Tibial artery (tissue), 4 donors: Measurements from ENCODE around the gene GPI.
A peak's percentile ranks its signal among the peaks of the same experiment; 100 is the strongest.

ENCODE experiments used
- DNase-seq, 2 donors: peaks; one replicate each; pipeline ENCODE4 v3.0.0-alpha.2; 2019
- H3K27ac ChIP-seq, 2 donors: fragments of 200-600 bp; sonication (generic) in 1 of 2; 1 replicate in 1 of 2; 2 replicates in 1 of 2; pipeline ENCODE4 v1.5.1; 2018 to 2019; ENCODE audit warnings: mild to moderate bottlenecking in 1 of 2
- H3K27me3 ChIP-seq, 2 donors: fragments of 200-600 bp; sonication (generic) in 1 of 2; one replicate each; pipeline versions ENCODE4 v1.5.1 to v1.6.0; 2016 to 2019
- H3K36me3 ChIP-seq, 3 donors: fragments of 200-600 bp; sonication (generic) in 2 of 3; one replicate each; pipeline ENCODE4 v1.5.1; 2016 to 2019; ENCODE audit warnings: mild to moderate bottlenecking in 2 of 3
- H3K4me1 ChIP-seq, 4 donors: fragments of 200-600 bp; sonication (generic) in 2 of 4; 1 replicate in 3 of 4; 2 replicates in 1 of 4; pipeline ENCODE4 v1.5.1; 2016 to 2019
- H3K4me3 ChIP-seq, 2 donors: fragments of 200-600 bp; sonication (generic) in 1 of 2; 1 replicate in 1 of 2; 2 replicates in 1 of 2; pipeline ENCODE4 v1.5.1; 2018 to 2019; ENCODE audit warnings: mild to moderate bottlenecking in 2 of 2
- H3K9me3 ChIP-seq, 3 donors: fragments of 200-600 bp; sonication (generic) in 1 of 3; one replicate each; pipeline ENCODE4 v1.5.1; 2016 to 2019
- intact Hi-C: fragments of 100-400 bp; cut with DNase I; formaldehyde crosslinking; loops from one replicate; pipeline ENCODE4 v1.15.0; 2023; ENCODE audit warnings: low total_unique reads
- TF ChIP-seq, protein P1 (sequence below), 2 experiments: fragments of 200-600 bp in 1 of 2; fragments of 450-650 bp in 1 of 2; IDR thresholded peaks; one replicate each; pipeline ENCODE4 v1.5.1; 2017 to 2019; ENCODE audit warnings: antibody characterized with exemption in 2 of 2, mild to moderate bottlenecking in 1 of 2, moderate library complexity in 1 of 2

Gene GPI

GRCh38 chr19:34431681-34432402 lies 66.8 kb downstream of the GPI start:
- H3K36me3 ChIP-seq: peaks cover 21 to 31% (median 29%) of the 10 kb centered on the region in 3 donors
- no peaks in the 10 kb centered on the region for H3K9me3 ChIP-seq
- no peaks in the 10 kb centered on the region for H3K27me3 ChIP-seq
- TF ChIP-seq, protein P1, sequence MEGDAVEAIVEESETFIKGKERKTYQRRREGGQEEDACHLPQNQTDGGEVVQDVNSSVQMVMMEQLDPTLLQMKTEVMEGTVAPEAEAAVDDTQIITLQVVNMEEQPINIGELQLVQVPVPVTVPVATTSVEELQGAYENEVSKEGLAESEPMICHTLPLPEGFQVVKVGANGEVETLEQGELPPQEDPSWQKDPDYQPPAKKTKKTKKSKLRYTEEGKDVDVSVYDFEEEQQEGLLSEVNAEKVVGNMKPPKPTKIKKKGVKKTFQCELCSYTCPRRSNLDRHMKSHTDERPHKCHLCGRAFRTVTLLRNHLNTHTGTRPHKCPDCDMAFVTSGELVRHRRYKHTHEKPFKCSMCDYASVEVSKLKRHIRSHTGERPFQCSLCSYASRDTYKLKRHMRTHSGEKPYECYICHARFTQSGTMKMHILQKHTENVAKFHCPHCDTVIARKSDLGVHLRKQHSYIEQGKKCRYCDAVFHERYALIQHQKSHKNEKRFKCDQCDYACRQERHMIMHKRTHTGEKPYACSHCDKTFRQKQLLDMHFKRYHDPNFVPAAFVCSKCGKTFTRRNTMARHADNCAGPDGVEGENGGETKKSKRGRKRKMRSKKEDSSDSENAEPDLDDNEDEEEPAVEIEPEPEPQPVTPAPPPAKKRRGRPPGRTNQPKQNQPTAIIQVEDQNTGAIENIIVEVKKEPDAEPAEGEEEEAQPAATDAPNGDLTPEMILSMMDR (IDR thresholded peaks at IDR 0.05): no peak
- peak overlapping the region; percentile 99 to 100 for H3K4me3 ChIP-seq
- H3K27ac ChIP-seq: peak overlapping the region; percentile 98 to 100
- intact Hi-C loops: no loop called here
- DNase-seq: no peak
- peaks cover 0 to 80% (median 48%) of the 10 kb centered on the region in 4 donors for H3K4me1 ChIP-seq

DNA sequence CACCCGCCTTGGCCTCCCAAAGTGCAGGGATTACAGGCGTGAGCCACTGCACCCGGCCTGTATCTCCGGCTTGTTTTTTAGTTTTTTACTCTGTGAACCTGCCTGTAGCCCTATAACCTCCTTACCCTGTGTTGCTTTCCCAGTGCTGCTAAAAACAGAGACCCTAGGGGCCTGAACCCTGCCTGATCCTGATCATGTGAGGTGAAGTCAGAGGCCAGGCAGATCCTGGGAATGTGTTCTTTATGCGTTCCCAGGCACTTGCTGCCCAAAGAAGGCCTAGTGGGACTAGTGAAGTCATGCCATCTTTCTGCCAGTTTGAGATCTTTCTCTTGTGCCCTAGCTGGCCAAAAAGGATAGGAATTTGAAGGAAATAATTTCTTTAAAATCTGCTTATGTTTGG lies 67.8 kb downstream of the GPI start:
- DNase-seq: peak; percentile 76 to 93
- H3K4me3 ChIP-seq: peak overlapping the region in 1 of 2 donors; percentile 7
- no peaks in the 10 kb centered on the region for H3K27me3 ChIP-seq
- no peaks in the 10 kb centered on the region for H3K9me3 ChIP-seq
- peaks cover 30 to 40% (median 38%) of the 10 kb centered on the region in 3 donors for H3K36me3 ChIP-seq
- TF ChIP-seq, protein P1 (IDR thresholded peaks at IDR 0.05): no peak
- H3K4me1 ChIP-seq: peaks cover 0 to 84% (median 51%) of the 10 kb centered on the region in 4 donors
- peak overlapping the region; percentile 98 to 100 for H3K27ac ChIP-seq
- intact Hi-C loops: no loop called here

- intact Hi-C loops: no loop called here
- Histone ChIP-seq H3K4me1 (peaks cover 0 to 95% (median 37%) of the 10 kb centered on the region in 4 donors), H3K9me3 (no peaks in the 10 kb centered on the region), H3K27ac (peak overlapping the region; percentile 98 to 100), H3K27me3 (no peaks in the 10 kb centered on the region), H3K4me3 (no peak overlapping the region), H3K36me3 (peaks cover 63 to 75% (median 68%) of the 10 kb centered on the region in 3 donors)
- no peak for DNase-seq
- TF ChIP-seq, protein P1 (IDR thresholded peaks at IDR 0.05): no peak
Observed at GRCh38 chr19:34436716-34437115, 71.7 kb downstream of the GPI start.

GRCh38 chr19:34448191-34448590 lies 83.2 kb downstream of the GPI start:
- Histone ChIP-seq H3K27me3 (no peaks in the 10 kb centered on the region), H3K9me3 (no peaks in the 10 kb centered on the region), H3K27ac (peak overlapping the region; percentile 37 to 57), H3K36me3 (peaks cover 75 to 87% (median 84%) of the 10 kb centered on the region in 3 donors), H3K4me1 (peaks cover 0 to 83% (median 12%) of the 10 kb centered on the region in 4 donors), H3K4me3 (no peak overlapping the region)
- TF ChIP-seq, protein P1 (IDR thresholded peaks at IDR 0.05): no peak
- intact Hi-C loops: no loop called here
- DNase-seq: no peak
